Left forelimb (tissue), 1 donor: Measurements from ENCODE around the gene MRPS18A.

Source experiments
- DNase-seq: peaks from one replicate; pipeline ENCODE4 v3.0.0-alpha.2; 2018; ENCODE audit warnings: low spot score

The MRPS18A gene

GRCh38 chr6:43687437-43688347 is at the start of gene MRPS18A:
Gene MRPS18A, minus strand, starts transcription at chr6:43687791. Its CDS starts 12 bp downstream, at chr6:43687779.
- DNase-seq = peak; percentile 86

- peak; percentile 26 for DNase-seq
Measured at GRCh38 chr6:43736844-43737243, 49.3 kb upstream of the MRPS18A start.

GRCh38 chr6:43736211-43736786 is 48.7 kb upstream of the MRPS18A start:
- DNase-seq = peak; percentile 23

GRCh38 chr6:43735642-43736199 is 48.1 kb upstream of the MRPS18A start:
- peak; percentile 28 for DNase-seq

GRCh38 chr6:43734294-43734665 is 46.7 kb upstream of the MRPS18A start:
- peak; percentile 20 for DNase-seq

- peak; percentile 17 for DNase-seq
Measured at GRCh38 chr6:43733471-43734293, 46.1 kb upstream of the MRPS18A start.

GRCh38 chr6:43730634-43731033 is 43.0 kb upstream of the MRPS18A start:
- no peak for DNase-seq

- no peak for DNase-seq
Measured at GRCh38 chr6:43729537-43729936, 41.9 kb upstream of the MRPS18A start.

- no peak for DNase-seq
Measured at GRCh38 chr6:43728586-43728985, 41.0 kb upstream of the MRPS18A start.

- DNase-seq = peak; percentile 18
Measured at GRCh38 chr6:43727634-43728033, 40.0 kb upstream of the MRPS18A start.

- DNase-seq = peak; percentile 58
Measured at GRCh38 chr6:43725643-43726580, 38.3 kb upstream of the MRPS18A start.

- DNase-seq = peak; percentile 76
Measured at GRCh38 chr6:43724914-43725642, 37.5 kb upstream of the MRPS18A start.

- peak; percentile 50 for DNase-seq
Measured at GRCh38 chr6:43724354-43724753, 36.8 kb upstream of the MRPS18A start.

- peak; percentile 65 for DNase-seq
Measured at GRCh38 chr6:43723737-43724295, 36.2 kb upstream of the MRPS18A start.

- DNase-seq = peak; percentile 38
Measured at GRCh38 chr6:43722920-43723545, 35.4 kb upstream of the MRPS18A start.

- DNase-seq = no peak
Measured at GRCh38 chr6:43720999-43721398, 33.4 kb upstream of the MRPS18A start.

GRCh38 chr6:43719511-43719910 is 31.9 kb upstream of the MRPS18A start:
- DNase-seq = no peak

GRCh38 chr6:43718387-43719105 is 31.0 kb upstream of the MRPS18A start:
- DNase-seq = no peak

GRCh38 chr6:43717822-43718221 is 30.2 kb upstream of the MRPS18A start:
- no peak for DNase-seq
